OCI-LY3 (cell line): Measurements from ENCODE around the gene ZRANB1.

Source experiments
- CTCF ChIP-seq: fragments of 200-600, 300-600 bp; sonication (generic); IDR thresholded peaks from 2 replicates; pipeline ENCODE4 v1.5.1; 2014; ENCODE audit warnings: antibody characterized with exemption, low read length, low read depth
- EZH2phosphoT487 ChIP-seq: fragments of 200-600 bp; shearing (Covaris generic); IDR thresholded peaks from 2 replicates; pipeline ENCODE4 v1.6.1; 2018; ENCODE audit warnings: antibody characterized with exemption, mixed run types, low read depth

- no peak for TF ChIP-seq CTCF
- no peak for TF ChIP-seq EZH2phosphoT487
These were observed 71.1 kb downstream of the ZRANB1 start for GRCh38 chr10:125012851-125013528.
